PC-9 (cell line): ENCODE results near the gene CCR9. TPM values are rescaled to one million over a fixed set of nuclear protein-coding genes. Genes with fewer than 3 reads are reported as not detected.

Experiments used
- BruUV-seq: library from RNA; stranded (reverse); fragments of 400-500 nt; replicated peaks from 2 replicates; lab custom pipeline; 2021; lab: Mats Ljungman, UMichigan
- CTCF ChIA-PET: fragments of 300-600 bp; sonication (Branson Sonifier 250); formaldehyde crosslinking; loops from one replicate; lab custom pipeline; 2022; ENCODE audit warnings: antibody characterized with exemption; lab: Charles Lee
- POLR2A ChIA-PET: fragments of 300-600 bp; sonication (Branson Sonifier 250); formaldehyde crosslinking; loops from one replicate; lab custom pipeline; 2022; ENCODE audit warnings: antibody characterized with exemption; ENCODE audit not compliant: unreplicated experiment; lab: Charles Lee
- DNase-seq, 2 experiments: peaks; one replicate each; pipeline versions ENCODE4 v3.0.0 to v3.0.0-alpha.2; 2015 to 2022; ENCODE audit warnings: mixed read lengths in 1 of 2
- H2AFZ ChIP-seq: fragments of 200-600 bp; sonication (generic); 2 replicates; pipeline ENCODE4 v1.8.1; 2017; ENCODE audit warnings: antibody characterized with exemption
- H3F3A ChIP-seq: fragments of 200-600 bp; sonication (generic); 2 replicates; pipeline ENCODE4 v1.8.1; 2017; ENCODE audit warnings: antibody characterized with exemption, mild to moderate bottlenecking, low read depth; ENCODE audit not compliant: insufficient read depth
- H3K27ac ChIP-seq: fragments of 200-600 bp; sonication (generic); 2 replicates; pipeline ENCODE4 v1.6.1; 2016; ENCODE audit warnings: mixed run types
- H3K27me3 ChIP-seq: fragments of 200-600 bp; sonication (generic); 2 replicates; pipeline ENCODE4 v1.6.1; 2016; ENCODE audit warnings: low read depth, mixed run types; ENCODE audit not compliant: insufficient read depth
- H3K36me3 ChIP-seq: fragments of 200-600 bp; sonication (generic); 2 replicates; pipeline ENCODE4 v1.6.1; 2016; ENCODE audit warnings: low read depth, mixed run types
- H3K4me1 ChIP-seq: fragments of 200-600 bp; sonication (generic); replicated peaks from 2 replicates; pipeline ENCODE4 v1.6.1; 2016; ENCODE audit warnings: mixed run types; ENCODE audit not compliant: insufficient read depth
- H3K4me2 ChIP-seq: fragments of 200-600 bp; sonication (generic); 2 replicates; pipeline ENCODE4 v1.6.1; 2017; ENCODE audit warnings: mixed run types
- H3K4me3 ChIP-seq: fragments of 200-600 bp; sonication (generic); 2 replicates; pipeline ENCODE4 v1.6.1; 2016; ENCODE audit warnings: mixed run types
- H3K79me2 ChIP-seq: fragments of 200-600 bp; sonication (generic); 2 replicates; pipeline ENCODE4 v1.6.1; 2017; ENCODE audit warnings: low read depth, mixed run types
- H3K9me2 ChIP-seq: fragments of 200-600 bp; sonication (generic); 2 replicates; pipeline ENCODE4 v1.8.1; 2017; ENCODE audit warnings: mild to moderate bottlenecking; ENCODE audit not compliant: insufficient read depth
- H3K9me3 ChIP-seq: fragments of 200-600 bp; sonication (generic); 2 replicates; pipeline ENCODE4 v1.8.1; 2016; ENCODE audit warnings: low read depth; ENCODE audit not compliant: insufficient read depth
- H4K20me1 ChIP-seq: fragments of 200-600 bp; sonication (generic); 2 replicates; pipeline ENCODE4 v1.8.1; 2017; ENCODE audit not compliant: insufficient read depth
- CTCF ChIP-seq: fragments of 200-600 bp; sonication (generic); conservative IDR thresholded peaks from 2 replicates; pipeline ENCODE4 v1.6.1; 2017; ENCODE audit warnings: mixed run types, antibody characterized with exemption, mild to moderate bottlenecking, moderate library complexity
- EZH2 ChIP-seq: fragments of 200-600 bp; sonication (generic); IDR thresholded peaks from 2 replicates; pipeline ENCODE4 v1.8.0; 2017; ENCODE audit warnings: antibody characterized with exemption, low read depth
- intact Hi-C: fragments of 100-400 bp; cut with micrococcal nuclease; formaldehyde crosslinking; loops from one replicate; pipeline ENCODE4 v1.10.0; 2022; ENCODE audit not compliant: unreplicated experiment
- total RNA-seq: library from RNA; stranded (reverse); gene quantifications from 2 replicates; pipeline ENCODE4 v1.2.3, GENCODE V29; 2021

CCR9 gene
- total RNA-seq, 1 experiment from 2014 or later: not detected

GRCh38 chr3:45944830-45945620 lies 58.7 kb downstream of the CCR9 start:
- BruUV-seq: no TSS peak
- Histone ChIP-seq H2AFZ (no peak overlapping the region), H3K4me3 (no peak overlapping the region), H3K9me3 (no peaks in the 10 kb centered on the region), H3K79me2 (no peaks in the 10 kb centered on the region), H3K27ac (no peak overlapping the region), H3K27me3 (no peaks in the 10 kb centered on the region), H3K9me2 (no peaks in the 10 kb centered on the region), H4K20me1 (no peaks in the 10 kb centered on the region), H3K4me1 (no peaks in the 10 kb centered on the region), H3K36me3 (peaks cover 9% of the 10 kb centered on the region; the same call in 1 of the 2 replicates), H3F3A (no peaks in the 10 kb centered on the region), H3K4me2 (no peak overlapping the region)
- intact Hi-C loops: no loop called here
- TF ChIP-seq EZH2: no peak
- no peak for TF ChIP-seq CTCF
- ChIA-PET CTCF (no interaction called here), POLR2A (interaction anchor here (0.7 kb wide), 1 partner anchor 119 kb away, joined by 3 read pairs; no protein-coding TSS in a partner anchor)
- no peak for DNase-seq

GRCh38 chr3:45946307-45946706 lies 60.0 kb downstream of the CCR9 start:
- no peaks in the 10 kb centered on the region for H3K9me3 ChIP-seq
- no peak overlapping the region for H3K4me3 ChIP-seq
- no peaks in the 10 kb centered on the region for H3K9me2 ChIP-seq
- H3K79me2 ChIP-seq: no peaks in the 10 kb centered on the region
- TF ChIP-seq EZH2: no peak
- no peak for TF ChIP-seq CTCF
- no peak overlapping the region for H2AFZ ChIP-seq
- H3K4me1 ChIP-seq: no peaks in the 10 kb centered on the region
- intact Hi-C loops: no loop called here
- peaks cover 9% of the 10 kb centered on the region; the same call in 1 of the 2 replicates for H3K36me3 ChIP-seq
- no peak for DNase-seq
- H3K27ac ChIP-seq: no peak overlapping the region
- no peaks in the 10 kb centered on the region for H3F3A ChIP-seq
- no peaks in the 10 kb centered on the region for H4K20me1 ChIP-seq
- no peak overlapping the region for H3K4me2 ChIP-seq
- ChIA-PET POLR2A (no interaction called here), CTCF (no interaction called here)
- BruUV-seq: no TSS peak
- H3K27me3 ChIP-seq: no peaks in the 10 kb centered on the region

GRCh38 chr3:45946875-45947274 lies 60.5 kb downstream of the CCR9 start:
- Histone ChIP-seq H3K27me3 (no peaks in the 10 kb centered on the region), H3K27ac (no peak overlapping the region), H3K4me3 (no peak overlapping the region), H3K4me1 (no peaks in the 10 kb centered on the region), H3K79me2 (no peaks in the 10 kb centered on the region), H3K36me3 (peaks cover 9% of the 10 kb centered on the region; the same call in 1 of the 2 replicates), H3F3A (no peaks in the 10 kb centered on the region), H3K4me2 (no peak overlapping the region), H2AFZ (no peak overlapping the region), H4K20me1 (no peaks in the 10 kb centered on the region), H3K9me3 (no peaks in the 10 kb centered on the region), H3K9me2 (no peaks in the 10 kb centered on the region)
- CTCF ChIA-PET: no interaction called here
- BruUV-seq: no TSS peak
- TF ChIP-seq EZH2 (no peak), CTCF (no peak)
- intact Hi-C loops: no loop called here
- POLR2A ChIA-PET: no interaction called here
- no peak for DNase-seq
